Endothelial cell of umbilical vein (primary cell): ENCODE data around the gene NUP214.

ENCODE experiments used
- EZH2 ChIP-seq: IDR thresholded peaks from 2 replicates; pipeline ENCODE4 v1.6.1; 2012; ENCODE audit warnings: borderline replicate concordance, low read depth, mild to moderate bottlenecking, moderate library complexity, low read length, inconsistent platforms; ENCODE audit not compliant: severe bottlenecking
- TF ChIP-seq, protein P1 (sequence below), 2 donors: IDR thresholded peaks; 1 replicate in 1 of 2; 2 replicates in 1 of 2; pipeline ENCODE4 v1.5.1; 2011; ENCODE audit warnings: low read length in 2 of 2, mild to moderate bottlenecking in 2 of 2, moderate library complexity in 2 of 2, control low read depth in 1 of 2, inconsistent platforms in 1 of 2, low read depth in 1 of 2; ENCODE audit not compliant: insufficient read depth in 1 of 2; ENCODE audit errors: extremely low read depth in 1 of 2

DNA sequence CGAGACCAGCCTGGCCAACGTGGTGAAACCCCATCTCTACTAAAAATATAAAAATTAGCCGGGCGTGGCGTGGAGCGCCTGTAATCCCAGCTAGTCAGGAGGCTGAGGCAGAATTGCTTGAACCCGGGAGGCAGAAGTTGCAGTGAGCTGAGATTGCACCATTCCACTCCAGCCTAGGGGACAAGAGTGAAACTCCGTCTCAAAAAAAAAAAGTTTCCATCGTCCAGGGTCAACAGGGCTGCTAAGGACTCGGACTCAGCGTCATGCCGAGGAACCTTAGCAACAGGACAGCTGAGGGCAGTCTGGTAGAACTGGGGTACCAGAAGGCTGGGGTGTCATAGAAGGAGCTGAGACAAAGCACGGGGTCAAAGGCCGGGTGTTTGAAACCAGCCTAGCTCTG is 129.2 kb downstream of the NUP214 start:
- TF ChIP-seq, protein P1, sequence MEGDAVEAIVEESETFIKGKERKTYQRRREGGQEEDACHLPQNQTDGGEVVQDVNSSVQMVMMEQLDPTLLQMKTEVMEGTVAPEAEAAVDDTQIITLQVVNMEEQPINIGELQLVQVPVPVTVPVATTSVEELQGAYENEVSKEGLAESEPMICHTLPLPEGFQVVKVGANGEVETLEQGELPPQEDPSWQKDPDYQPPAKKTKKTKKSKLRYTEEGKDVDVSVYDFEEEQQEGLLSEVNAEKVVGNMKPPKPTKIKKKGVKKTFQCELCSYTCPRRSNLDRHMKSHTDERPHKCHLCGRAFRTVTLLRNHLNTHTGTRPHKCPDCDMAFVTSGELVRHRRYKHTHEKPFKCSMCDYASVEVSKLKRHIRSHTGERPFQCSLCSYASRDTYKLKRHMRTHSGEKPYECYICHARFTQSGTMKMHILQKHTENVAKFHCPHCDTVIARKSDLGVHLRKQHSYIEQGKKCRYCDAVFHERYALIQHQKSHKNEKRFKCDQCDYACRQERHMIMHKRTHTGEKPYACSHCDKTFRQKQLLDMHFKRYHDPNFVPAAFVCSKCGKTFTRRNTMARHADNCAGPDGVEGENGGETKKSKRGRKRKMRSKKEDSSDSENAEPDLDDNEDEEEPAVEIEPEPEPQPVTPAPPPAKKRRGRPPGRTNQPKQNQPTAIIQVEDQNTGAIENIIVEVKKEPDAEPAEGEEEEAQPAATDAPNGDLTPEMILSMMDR (IDR thresholded peaks at IDR 0.05; ENCODE audit: extremely low read depth in 1 of 2, insufficient read depth in 1 of 2, low read depth in 1 of 2, low read length in 2 of 2): no peak
- no peak for TF ChIP-seq EZH2
